Liver (tissue), 9 donors: ENCODE measurements around the gene KRTAP5-2. TPM values are rescaled to one million over a fixed set of nuclear protein-coding genes. Genes with fewer than 3 reads are reported as not detected.

Experiments used
- DNase-seq: peaks from one replicate; pipeline ENCODE4 v3.0.0-alpha.2; 2017; ENCODE audit warnings: low spot score
- H3K27ac ChIP-seq, 2 donors: one replicate each; pipeline ENCODE4 v1.7.0; 2013; ENCODE audit warnings: inconsistent platforms in 2 of 2, low read length in 2 of 2, control low read depth in 1 of 2, low read depth in 1 of 2, mild to moderate bottlenecking in 1 of 2
- H3K27me3 ChIP-seq, 4 donors: one replicate each; pipeline versions ENCODE4 v1.6.1 to v1.7.0; 2013; ENCODE audit warnings: low read length in 3 of 4, inconsistent platforms in 1 of 4, mild to moderate bottlenecking in 1 of 4, moderate library complexity in 1 of 4; ENCODE audit not compliant: control insufficient read depth in 4 of 4, insufficient read depth in 4 of 4
- H3K36me3 ChIP-seq, 4 donors: one replicate each; pipeline versions ENCODE4 v1.6.1 to v1.7.0; 2013; ENCODE audit warnings: low read length in 3 of 4, mild to moderate bottlenecking in 3 of 4, low read depth in 1 of 4, moderate library complexity in 1 of 4; ENCODE audit not compliant: control insufficient read depth in 4 of 4, insufficient read depth in 3 of 4
- H3K4me1 ChIP-seq, 4 donors: one replicate each; pipeline versions ENCODE4 v1.6.1 to v1.7.0; 2013; ENCODE audit warnings: low read length in 3 of 4, mild to moderate bottlenecking in 3 of 4, moderate library complexity in 1 of 4; ENCODE audit not compliant: control insufficient read depth in 4 of 4, insufficient read depth in 4 of 4
- H3K4me3 ChIP-seq, 3 donors: one replicate each; pipeline versions ENCODE4 v1.6.1 to v1.7.0; 2013; ENCODE audit warnings: low read length in 3 of 3, control low read depth in 1 of 3, low read depth in 1 of 3, mild to moderate bottlenecking in 1 of 3
- H3K9ac ChIP-seq, 2 donors: one replicate each; pipeline ENCODE4 v1.7.0; 2013; ENCODE audit warnings: low read length in 2 of 2, mild to moderate bottlenecking in 2 of 2, moderate library complexity in 2 of 2, control low read depth in 1 of 2, low read depth in 1 of 2
- H3K9me3 ChIP-seq, 4 donors: one replicate each; pipeline versions ENCODE4 v1.6.1 to v1.7.0; 2013; ENCODE audit warnings: low read length in 3 of 4; ENCODE audit not compliant: control insufficient read depth in 4 of 4
- EGR1 ChIP-seq, 2 donors: IDR thresholded peaks; 2 replicates each; pipeline ENCODE4 v1.6.1; 2016 to 2018; ENCODE audit warnings: antibody characterized with exemption in 2 of 2, low read depth in 2 of 2
- FOXA1 ChIP-seq: IDR thresholded peaks from 2 replicates; pipeline ENCODE4 v1.6.1; 2016; ENCODE audit warnings: antibody characterized with exemption
- FOXA2 ChIP-seq: IDR thresholded peaks from 2 replicates; pipeline ENCODE4 v1.6.1; 2016; ENCODE audit warnings: antibody characterized with exemption
- GABPA ChIP-seq, 2 donors: IDR thresholded peaks in 1 of 2; conservative IDR thresholded peaks in 1 of 2; 2 replicates each; pipeline ENCODE4 v1.6.1; 2016; ENCODE audit warnings: antibody characterized with exemption in 2 of 2, mild to moderate bottlenecking in 1 of 2, moderate library complexity in 1 of 2
- HNF4A ChIP-seq, 2 donors: conservative IDR thresholded peaks; 2 replicates each; pipeline ENCODE4 v1.6.1; 2016; ENCODE audit warnings: antibody characterized with exemption in 2 of 2, mild to moderate bottlenecking in 2 of 2
- HNF4G ChIP-seq: IDR thresholded peaks from 2 replicates; pipeline ENCODE4 v1.6.1; 2016; ENCODE audit warnings: antibody characterized with exemption
- JUND ChIP-seq, 2 donors: IDR thresholded peaks; 2 replicates each; pipeline ENCODE4 v1.6.1; 2016; ENCODE audit warnings: antibody characterized with exemption in 2 of 2
- MAX ChIP-seq: IDR thresholded peaks from 2 replicates; pipeline ENCODE4 v1.6.1; 2016; ENCODE audit warnings: antibody characterized with exemption
- NR2F2 ChIP-seq: IDR thresholded peaks from 2 replicates; pipeline ENCODE4 v1.6.1; 2016; ENCODE audit warnings: antibody characterized with exemption
- RAD21 ChIP-seq, 2 donors: IDR thresholded peaks; 2 replicates each; pipeline ENCODE4 v1.6.1; 2016; ENCODE audit warnings: antibody characterized with exemption in 2 of 2, mild to moderate bottlenecking in 2 of 2
- RXRA ChIP-seq, 2 donors: IDR thresholded peaks; 2 replicates each; pipeline ENCODE4 v1.6.1; 2017 to 2018; ENCODE audit warnings: antibody characterized with exemption in 2 of 2, mild to moderate bottlenecking in 1 of 2
- SP1 ChIP-seq: IDR thresholded peaks from 2 replicates; pipeline ENCODE4 v1.6.1; 2018; ENCODE audit warnings: antibody characterized with exemption, mild to moderate bottlenecking
- TAF1 ChIP-seq: conservative IDR thresholded peaks from 2 replicates; pipeline ENCODE4 v1.6.1; 2016; ENCODE audit warnings: antibody characterized with exemption, mild to moderate bottlenecking
- YY1 ChIP-seq: IDR thresholded peaks from 2 replicates; pipeline ENCODE4 v1.6.1; 2016; ENCODE audit warnings: antibody characterized with exemption, mild to moderate bottlenecking
- WGBS: extraction: QIAGEN DNeasy Blood & Tissue Kit; methylation state at CpG from one replicate; pipeline ENCODE4 v1.1.7; 2013; 5-methylcytosine and 5-hydroxymethylcytosine counted together
- polyA plus RNA-seq, 2 donors: library from polyadenylated mRNA; stranded (reverse) in 1 of 2; unstranded in 1 of 2; fragments of 200-250 nt in 1 of 2; fragments of >200 nt in 1 of 2; fragmentation: Nextera tagmentation in 1 of 2; extraction: Ambion mirVana in 1 of 2; gene quantifications; one replicate each; pipeline versions ENCODE4 v1.2.1 to v1.2.3, GENCODE V29; 2013 to 2015
- total RNA-seq, 2 donors: library from RNA; depleted of rRNA; stranded (reverse); fragments of >200 nt; gene quantifications; one replicate each; pipeline ENCODE4 v1.2.3, GENCODE V29; 2014
- TF ChIP-seq, protein P1 (sequence below): IDR thresholded peaks from 2 replicates; pipeline ENCODE4 v1.6.1; 2016; ENCODE audit warnings: antibody characterized with exemption
- TF ChIP-seq, protein P2 (sequence below): IDR thresholded peaks from 2 replicates; pipeline ENCODE4 v1.6.1; 2016; ENCODE audit warnings: antibody characterized with exemption, mild to moderate bottlenecking
- TF ChIP-seq, protein P3 (sequence below): IDR thresholded peaks from 2 replicates; pipeline ENCODE4 v1.6.1; 2016; ENCODE audit warnings: antibody characterized with exemption
- donor health status: healthy.
- donor health status: healthy.
- donor health status: healthy.
- donor health status: healthy.
- donor health status: healthy.

Gene KRTAP5-2
- total and polyA plus RNA-seq, 4 donors: 0.08 TPM; not detected in 3

- TF ChIP-seq GABPA (IDR thresholded peaks at IDR 0.05 in 1 of 2, conservative IDR thresholded peaks at IDR 0.05 in 1 of 2): no peak
These were observed 41.7 kb downstream of the KRTAP5-2 start (continued) for GRCh38 chr11:1556278-1556902.

- no peaks in the 10 kb centered on the region for H3K27me3 ChIP-seq
- no peak for DNase-seq
- H3K9me3 ChIP-seq: no peaks in the 10 kb centered on the region
- no peak overlapping the region for H3K9ac ChIP-seq
- H3K36me3 ChIP-seq: no peaks in the 10 kb centered on the region
- H3K4me1 ChIP-seq: peaks cover 3 to 21% (median 13%) of the 10 kb centered on the region in 4 donors
- H3K27ac ChIP-seq: no peak overlapping the region
- no peak overlapping the region for H3K4me3 ChIP-seq
- 79% methylated on average over 9 of the region's 9 CpGs for WGBS
- TF ChIP-seq MAX: no peak
These were observed 42.4 kb downstream of the KRTAP5-2 start for GRCh38 chr11:1555713-1556153.

DNA sequence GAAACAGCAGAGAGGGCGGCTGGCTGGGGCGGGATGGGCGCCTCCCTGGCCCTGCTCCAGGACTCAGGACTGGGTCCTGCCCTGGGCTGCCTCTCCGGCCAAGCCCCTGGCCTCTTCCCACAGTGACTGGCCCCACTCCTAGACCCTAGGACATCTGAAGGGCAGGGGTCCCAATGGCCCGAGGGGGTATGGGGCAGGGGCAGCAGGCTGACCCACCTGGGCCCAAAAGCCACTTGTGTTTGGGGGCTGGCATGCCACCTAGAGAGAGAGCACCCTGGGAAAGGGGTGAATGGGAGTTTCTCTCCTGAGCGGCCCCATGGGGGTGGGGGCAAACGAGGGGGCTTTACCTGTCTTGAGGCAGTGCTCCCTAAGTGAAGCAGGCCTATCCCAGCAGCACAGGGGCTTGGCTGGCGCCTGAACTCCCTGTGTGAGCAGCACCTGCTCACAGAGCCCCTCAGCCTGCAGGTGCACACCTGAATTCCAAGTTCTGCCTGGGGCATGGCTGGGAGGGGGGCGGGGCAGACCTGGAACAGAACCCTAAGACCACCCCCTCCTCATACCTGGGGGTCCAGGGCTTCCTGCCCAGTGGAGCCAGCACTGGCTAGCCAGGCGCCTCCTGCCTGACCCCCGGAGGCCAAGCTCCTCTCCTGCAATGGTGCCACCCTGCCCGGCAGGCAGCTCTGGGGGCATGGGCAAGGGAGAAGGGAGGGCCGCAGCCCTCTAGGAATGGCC, 42.9 kb downstream of the KRTAP5-2 start:
- H3K4me3 ChIP-seq: no peak overlapping the region
- no peak overlapping the region for H3K27ac ChIP-seq
- DNase-seq: no peak
- no peak for TF ChIP-seq TAF1
- TF ChIP-seq JUND (IDR thresholded peaks at IDR 0.05): no peak
- TF ChIP-seq NR2F2: no peak
- no peak for TF ChIP-seq GABPA (IDR thresholded peaks at IDR 0.05 in 1 of 2, conservative IDR thresholded peaks at IDR 0.05 in 1 of 2)
- no peak overlapping the region for H3K9ac ChIP-seq
- 76% methylated on average over 13 of the region's 13 CpGs for WGBS
- no peaks in the 10 kb centered on the region for H3K36me3 ChIP-seq
- peaks cover 3 to 18% (median 13%) of the 10 kb centered on the region in 4 donors for H3K4me1 ChIP-seq
- no peaks in the 10 kb centered on the region for H3K9me3 ChIP-seq
- H3K27me3 ChIP-seq: no peaks in the 10 kb centered on the region

DNA sequence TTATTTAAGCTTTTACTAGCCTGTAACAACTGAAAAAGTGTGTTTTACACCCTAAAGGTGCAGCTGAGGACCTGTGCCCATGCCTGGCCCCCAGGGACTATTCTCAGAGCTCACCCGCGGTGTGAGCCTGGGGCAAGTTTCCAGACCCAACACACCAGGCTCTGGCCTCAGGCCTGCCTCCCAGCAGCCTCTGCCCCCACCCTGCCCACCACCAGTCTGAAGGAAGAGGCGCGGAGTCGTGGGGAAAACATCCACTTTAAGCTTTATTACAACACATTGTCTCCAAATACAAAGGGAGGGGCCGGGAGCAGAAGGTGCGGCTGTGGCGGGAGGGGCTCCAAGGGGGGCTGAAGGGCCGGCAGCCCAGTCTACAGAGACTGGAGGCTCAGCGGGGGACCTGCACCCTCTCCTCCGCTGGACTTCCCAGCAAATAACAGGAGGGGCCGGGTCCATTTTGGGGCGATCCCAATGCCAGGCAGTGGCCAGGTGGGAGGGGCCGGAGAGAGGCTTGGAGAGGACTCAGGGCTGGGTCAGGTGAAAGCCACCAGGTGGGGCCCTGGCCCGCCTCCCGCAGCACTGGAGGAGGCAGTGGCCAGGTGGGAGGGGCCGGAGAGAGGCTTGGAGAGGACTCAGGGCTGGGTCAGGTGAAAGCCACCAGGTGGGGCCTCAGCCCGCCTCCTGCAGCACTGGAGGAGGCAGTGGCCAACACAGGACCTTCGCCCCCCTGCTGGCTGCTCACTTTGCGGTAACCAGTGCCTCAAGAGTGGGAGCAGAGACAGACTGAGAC, 44.1 kb downstream of the KRTAP5-2 start:
- WGBS: 42% methylated on average over 20 of the region's 20 CpGs
- no peak overlapping the region for H3K4me3 ChIP-seq
- H3K36me3 ChIP-seq: no peaks in the 10 kb centered on the region
- DNase-seq: no peak
- no peak overlapping the region for H3K27ac ChIP-seq
- no peaks in the 10 kb centered on the region for H3K27me3 ChIP-seq
- no peaks in the 10 kb centered on the region for H3K9me3 ChIP-seq
- no peak overlapping the region for H3K9ac ChIP-seq
- peaks cover 3 to 8% (median 8%) of the 10 kb centered on the region in 4 donors for H3K4me1 ChIP-seq
- TF ChIP-seq HNF4G (no peak), GABPA (IDR thresholded peaks at IDR 0.05 in 1 of 2, conservative IDR thresholded peaks at IDR 0.05 in 1 of 2) (no peak), RXRA (IDR thresholded peaks at IDR 0.05) (no peak), HNF4A (conservative IDR thresholded peaks at IDR 0.05) (no peak), RAD21 (IDR thresholded peaks at IDR 0.05) (no peak), FOXA2 (no peak), SP1 (no peak), YY1 (no peak), NR2F2 (no peak), EGR1 (IDR thresholded peaks at IDR 0.05; ENCODE audit: low read depth in 2 of 2) (no peak), FOXA1 (no peak), TAF1 (no peak), JUND (IDR thresholded peaks at IDR 0.05) (no peak)
- TF ChIP-seq, protein P1, sequence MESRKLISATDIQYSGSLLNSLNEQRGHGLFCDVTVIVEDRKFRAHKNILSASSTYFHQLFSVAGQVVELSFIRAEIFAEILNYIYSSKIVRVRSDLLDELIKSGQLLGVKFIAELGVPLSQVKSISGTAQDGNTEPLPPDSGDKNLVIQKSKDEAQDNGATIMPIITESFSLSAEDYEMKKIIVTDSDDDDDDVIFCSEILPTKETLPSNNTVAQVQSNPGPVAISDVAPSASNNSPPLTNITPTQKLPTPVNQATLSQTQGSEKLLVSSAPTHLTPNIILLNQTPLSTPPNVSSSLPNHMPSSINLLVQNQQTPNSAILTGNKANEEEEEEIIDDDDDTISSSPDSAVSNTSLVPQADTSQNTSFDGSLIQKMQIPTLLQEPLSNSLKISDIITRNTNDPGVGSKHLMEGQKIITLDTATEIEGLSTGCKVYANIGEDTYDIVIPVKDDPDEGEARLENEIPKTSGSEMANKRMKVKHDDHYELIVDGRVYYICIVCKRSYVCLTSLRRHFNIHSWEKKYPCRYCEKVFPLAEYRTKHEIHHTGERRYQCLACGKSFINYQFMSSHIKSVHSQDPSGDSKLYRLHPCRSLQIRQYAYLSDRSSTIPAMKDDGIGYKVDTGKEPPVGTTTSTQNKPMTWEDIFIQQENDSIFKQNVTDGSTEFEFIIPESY: no peak
- TF ChIP-seq, protein P2, sequence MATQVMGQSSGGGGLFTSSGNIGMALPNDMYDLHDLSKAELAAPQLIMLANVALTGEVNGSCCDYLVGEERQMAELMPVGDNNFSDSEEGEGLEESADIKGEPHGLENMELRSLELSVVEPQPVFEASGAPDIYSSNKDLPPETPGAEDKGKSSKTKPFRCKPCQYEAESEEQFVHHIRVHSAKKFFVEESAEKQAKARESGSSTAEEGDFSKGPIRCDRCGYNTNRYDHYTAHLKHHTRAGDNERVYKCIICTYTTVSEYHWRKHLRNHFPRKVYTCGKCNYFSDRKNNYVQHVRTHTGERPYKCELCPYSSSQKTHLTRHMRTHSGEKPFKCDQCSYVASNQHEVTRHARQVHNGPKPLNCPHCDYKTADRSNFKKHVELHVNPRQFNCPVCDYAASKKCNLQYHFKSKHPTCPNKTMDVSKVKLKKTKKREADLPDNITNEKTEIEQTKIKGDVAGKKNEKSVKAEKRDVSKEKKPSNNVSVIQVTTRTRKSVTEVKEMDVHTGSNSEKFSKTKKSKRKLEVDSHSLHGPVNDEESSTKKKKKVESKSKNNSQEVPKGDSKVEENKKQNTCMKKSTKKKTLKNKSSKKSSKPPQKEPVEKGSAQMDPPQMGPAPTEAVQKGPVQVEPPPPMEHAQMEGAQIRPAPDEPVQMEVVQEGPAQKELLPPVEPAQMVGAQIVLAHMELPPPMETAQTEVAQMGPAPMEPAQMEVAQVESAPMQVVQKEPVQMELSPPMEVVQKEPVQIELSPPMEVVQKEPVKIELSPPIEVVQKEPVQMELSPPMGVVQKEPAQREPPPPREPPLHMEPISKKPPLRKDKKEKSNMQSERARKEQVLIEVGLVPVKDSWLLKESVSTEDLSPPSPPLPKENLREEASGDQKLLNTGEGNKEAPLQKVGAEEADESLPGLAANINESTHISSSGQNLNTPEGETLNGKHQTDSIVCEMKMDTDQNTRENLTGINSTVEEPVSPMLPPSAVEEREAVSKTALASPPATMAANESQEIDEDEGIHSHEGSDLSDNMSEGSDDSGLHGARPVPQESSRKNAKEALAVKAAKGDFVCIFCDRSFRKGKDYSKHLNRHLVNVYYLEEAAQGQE: no peak
- TF ChIP-seq, protein P3, sequence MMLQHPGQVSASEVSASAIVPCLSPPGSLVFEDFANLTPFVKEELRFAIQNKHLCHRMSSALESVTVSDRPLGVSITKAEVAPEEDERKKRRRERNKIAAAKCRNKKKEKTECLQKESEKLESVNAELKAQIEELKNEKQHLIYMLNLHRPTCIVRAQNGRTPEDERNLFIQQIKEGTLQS: no peak
